Fibroblast of skin of right quadriceps (primary cell): ENCODE measurements around the gene STAT2.
"Not testable (repeated sequence)": the region's sequence is repeated elsewhere in the genome, so short reads cannot be mapped to it uniquely, and the experiment has no call there.

Source experiments
- DNase-seq: peaks from one replicate; pipeline ENCODE4 v3.0.0-alpha.2; 2013

The STAT2 gene

GRCh38 chr12:56359851-56360767, at the start of gene STAT2:
STAT2 (minus strand) TSS chr12:56360107; CDS start chr12:56356571, 3,536 bp downstream.
- peak; percentile 100 for DNase-seq

- no peak for DNase-seq
These were observed 49.0 kb upstream of the STAT2 start for GRCh38 chr12:56408799-56409417.

- not testable (repeated sequence) for DNase-seq
These were observed 44.3 kb upstream of the STAT2 start for GRCh38 chr12:56404227-56404626.

- not testable (repeated sequence) for DNase-seq
These were observed 41.7 kb upstream of the STAT2 start for GRCh38 chr12:56401612-56402011.

GRCh38 chr12:56401125-56401524, 41.2 kb upstream of the STAT2 start:
- not testable (repeated sequence) for DNase-seq

- DNase-seq = not testable (repeated sequence)
These were observed 39.6 kb upstream of the STAT2 start for GRCh38 chr12:56399466-56399865.

- DNase-seq = no peak
These were observed 38.4 kb upstream of the STAT2 start for GRCh38 chr12:56398324-56398723.

GRCh38 chr12:56392331-56392730, 32.4 kb upstream of the STAT2 start:
- no peak for DNase-seq

- no peak for DNase-seq
These were observed 31.8 kb upstream of the STAT2 start for GRCh38 chr12:56391721-56392120.

- no peak for DNase-seq
These were observed 29.5 kb upstream of the STAT2 start for GRCh38 chr12:56389412-56389811.

- DNase-seq = peak; percentile 61
These were observed 27.3 kb upstream of the STAT2 start for GRCh38 chr12:56387152-56387736.

- DNase-seq = no peak
These were observed 26.0 kb upstream of the STAT2 start for GRCh38 chr12:56385873-56386272.

GRCh38 chr12:56382611-56383010, 22.7 kb upstream of the STAT2 start:
- DNase-seq = no peak

GRCh38 chr12:56377989-56378316, 18.0 kb upstream of the STAT2 start:
- no peak for DNase-seq

GRCh38 chr12:56377310-56377988, 17.5 kb upstream of the STAT2 start:
- DNase-seq = no peak

GRCh38 chr12:56375598-56376434, 15.9 kb upstream of the STAT2 start:
- DNase-seq = no peak

- no peak for DNase-seq
These were observed 15.1 kb upstream of the STAT2 start for GRCh38 chr12:56374726-56375597.

GRCh38 chr12:56373515-56373914, 13.6 kb upstream of the STAT2 start:
- no peak for DNase-seq

- DNase-seq = no peak
These were observed 7.0 kb upstream of the STAT2 start for GRCh38 chr12:56366948-56367347.

- no peak for DNase-seq
These were observed 2.5 kb upstream of the STAT2 start, which contains the start of gene APOF for GRCh38 chr12:56362130-56363059. APOF (minus strand) TSS chr12:56362857; CDS start chr12:56362745, 112 bp downstream.
